ENCODE data around the gene CA10.

DNA sequence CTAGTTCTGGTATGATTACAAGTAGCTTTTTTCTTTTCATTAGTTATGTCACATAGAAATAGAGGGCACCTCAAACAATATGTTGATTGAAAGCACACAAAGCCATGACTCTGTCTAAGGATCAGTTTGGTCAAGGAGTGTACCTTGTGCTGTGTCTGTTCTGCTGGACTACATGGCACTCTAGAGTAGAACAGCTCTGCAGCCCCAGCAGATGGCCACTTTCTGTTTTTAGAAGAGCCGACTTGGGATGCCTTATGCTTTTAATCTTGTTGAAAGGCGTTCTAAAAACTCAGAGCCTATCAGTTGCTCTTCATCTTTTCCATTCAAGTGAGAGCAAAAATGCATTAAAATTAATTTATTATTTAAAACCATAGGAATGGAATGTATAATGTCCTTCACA is 49.3 kb upstream of the CA10 start:
- TF ChIP-seq TCF7 (IDR thresholded peaks at IDR 0.05; ENCODE audit: borderline replicate concordance) (no peak), BRF1 (IDR thresholded peaks at IDR 0.05; ENCODE audit: borderline replicate concordance, extremely low read depth, insufficient read length) (no peak), POLR2A (conservative IDR thresholded peaks at IDR 0.05) (no peak), TEAD2 (tag; IDR thresholded peaks at IDR 0.05) (no peak)

Measured in K562 (cell line).